Choroid plexus epithelial cell (primary cell): ENCODE data around the gene GREM1.
A peak's percentile ranks its signal among the peaks of the same experiment; 100 is the strongest.

ENCODE experiments used
- DNase-seq: peaks from one replicate; pipeline ENCODE4 v3.0.0-alpha.2; 2010; ENCODE audit warnings: low read depth
- H3K4me3 ChIP-seq: 2 replicates; pipeline ENCODE4 v1.5.1; 2011; ENCODE audit warnings: low read depth, mild to moderate bottlenecking, control low read depth, low read length, moderate library complexity
- CTCF ChIP-seq: conservative IDR thresholded peaks from 2 replicates; pipeline ENCODE4 v1.5.1; 2011; ENCODE audit warnings: low read depth, mild to moderate bottlenecking, control low read depth, inconsistent platforms, low read length, moderate library complexity

GREM1 gene

GRCh38 chr15:32733281-32733680, 15.5 kb downstream of the GREM1 start:
- DNase-seq = peak; percentile 44
- TF ChIP-seq CTCF = no peak
- no peak overlapping the region for H3K4me3 ChIP-seq

- DNase-seq = no peak
- no peak overlapping the region for H3K4me3 ChIP-seq
- no peak for TF ChIP-seq CTCF
Observed at GRCh38 chr15:32735989-32736700, 18.3 kb downstream of the GREM1 start.

GRCh38 chr15:32736701-32737061, 18.9 kb downstream of the GREM1 start:
- DNase-seq = no peak
- H3K4me3 ChIP-seq = no peak overlapping the region
- TF ChIP-seq CTCF = no peak

GRCh38 chr15:32737304-32737703, 19.5 kb downstream of the GREM1 start:
- no peak overlapping the region for H3K4me3 ChIP-seq
- TF ChIP-seq CTCF = no peak
- no peak for DNase-seq

- TF ChIP-seq CTCF = no peak
Observed at GRCh38 chr15:32738666-32739065, 20.9 kb downstream of the GREM1 start.

GRCh38 chr15:32739522-32740063, 21.8 kb downstream of the GREM1 start:
- no peak for TF ChIP-seq CTCF
- DNase-seq = no peak
- H3K4me3 ChIP-seq = no peak overlapping the region

More at GRCh38 chr15:32738666-32739065, 20.9 kb downstream of the GREM1 start:
- H3K4me3 ChIP-seq = no peak overlapping the region
- no peak for DNase-seq

- H3K4me3 ChIP-seq = no peak overlapping the region
- peak; percentile 68 for DNase-seq
- TF ChIP-seq CTCF = no peak
Observed at GRCh38 chr15:32743411-32744140, 25.8 kb downstream of the GREM1 start.
